ENCODE data around the gene SHROOM2. TPM values are rescaled to one million over a fixed set of nuclear protein-coding genes. Genes with fewer than 3 reads are reported as not detected.

Gene SHROOM2
- total RNA-seq, 1 experiment from 2014 or later: 1.6 TPM

DNA sequence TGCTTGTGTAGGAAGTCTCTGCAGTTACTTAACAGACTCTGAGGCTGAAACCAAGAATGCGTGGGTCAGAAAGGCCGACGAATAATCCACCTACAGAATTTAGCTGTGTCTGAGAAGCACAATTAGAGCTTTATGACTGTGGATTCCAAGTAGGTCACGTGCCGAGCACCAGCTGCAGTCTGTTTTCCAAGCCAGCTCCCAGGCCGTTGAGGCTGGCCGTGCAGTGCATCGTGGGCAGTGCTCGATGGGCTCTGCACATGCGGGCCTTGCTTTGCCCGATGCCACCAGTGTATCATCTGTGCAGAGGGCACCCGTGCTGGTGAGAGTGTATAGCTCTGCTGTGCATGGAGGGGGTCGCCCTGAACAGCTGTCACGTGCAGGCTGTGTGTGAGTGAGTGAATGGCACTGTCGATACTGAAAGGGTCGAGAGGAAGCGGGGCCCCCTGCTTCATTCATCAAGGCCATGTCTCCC lies 113.4 kb downstream of the SHROOM2 start:
- H3K9me3 ChIP-seq: no peaks in the 10 kb centered on the region
- peak; percentile 56 for DNase-seq
- H3K4me3 ChIP-seq: no peak overlapping the region
- no peaks in the 10 kb centered on the region for H3K27me3 ChIP-seq
- H3K36me3 ChIP-seq: no peaks in the 10 kb centered on the region

DNA sequence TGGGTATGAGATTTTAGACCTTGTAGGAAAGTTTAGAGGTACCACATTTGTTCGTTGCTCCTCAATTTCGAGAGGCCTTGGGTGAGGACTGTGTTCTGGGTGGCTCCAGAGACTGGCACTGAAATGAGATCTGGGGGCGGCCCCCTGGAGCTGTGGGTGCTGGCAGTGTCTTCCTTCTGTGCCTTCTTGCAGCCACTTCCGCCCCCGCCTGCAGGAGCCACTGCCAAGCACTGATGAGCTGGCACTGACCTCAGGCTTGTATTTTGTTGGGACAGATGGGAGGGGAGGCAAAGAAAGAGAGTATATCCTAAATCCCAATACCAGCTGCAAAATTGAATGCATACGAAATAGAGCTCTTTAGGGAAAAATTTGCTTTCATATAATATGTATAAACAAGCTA lies 116.4 kb downstream of the SHROOM2 start:
- H3K27me3 ChIP-seq: no peaks in the 10 kb centered on the region
- H3K4me3 ChIP-seq: no peak overlapping the region
- H3K36me3 ChIP-seq: no peaks in the 10 kb centered on the region
- peak; percentile 92 for DNase-seq
- no peaks in the 10 kb centered on the region for H3K9me3 ChIP-seq

DNA sequence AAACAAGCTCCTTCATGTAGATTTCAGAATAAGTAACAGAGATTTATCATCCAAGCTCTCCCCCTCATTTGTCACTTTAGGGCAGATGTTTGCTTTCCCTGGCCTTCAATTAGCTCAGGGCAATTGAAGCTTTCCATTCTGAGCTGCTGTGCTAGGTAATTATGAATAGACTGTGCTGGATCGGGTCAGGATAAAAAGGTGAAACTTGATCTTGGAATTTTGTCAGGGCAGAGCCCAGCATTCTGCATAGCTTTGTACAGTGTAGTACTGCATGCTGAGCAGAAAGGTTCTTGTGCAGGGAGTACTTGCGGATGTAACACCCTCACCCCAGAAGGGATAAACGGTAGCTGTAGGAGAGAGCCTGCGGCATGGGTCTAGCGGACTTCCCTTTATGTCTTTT lies 116.9 kb downstream of the SHROOM2 start:
- no peak overlapping the region for H3K4me3 ChIP-seq
- H3K36me3 ChIP-seq: no peaks in the 10 kb centered on the region
- no peaks in the 10 kb centered on the region for H3K9me3 ChIP-seq
- no peaks in the 10 kb centered on the region for H3K27me3 ChIP-seq
- DNase-seq: no peak

DNA sequence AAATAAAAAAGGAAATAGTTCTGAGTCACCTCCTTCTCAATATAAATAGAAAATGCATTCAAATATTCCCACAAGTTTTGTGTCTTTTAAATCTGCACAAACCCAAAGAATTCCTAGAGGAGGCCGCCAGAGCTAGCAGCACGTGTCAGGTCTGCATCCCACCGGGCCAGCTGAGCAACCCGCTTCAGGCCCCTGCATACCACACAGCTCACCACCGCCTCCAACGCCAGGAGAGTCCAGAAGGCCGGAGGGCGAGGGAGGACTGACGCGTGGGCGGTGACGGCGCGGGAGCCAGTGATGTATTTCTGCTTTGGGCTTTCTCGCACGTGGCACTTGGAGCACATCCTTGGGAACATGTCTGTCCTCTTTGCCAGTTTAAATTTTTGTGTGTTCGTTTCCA lies 119.1 kb downstream of the SHROOM2 start:
- H3K27me3 ChIP-seq: no peaks in the 10 kb centered on the region
- H3K4me3 ChIP-seq: no peak overlapping the region
- no peaks in the 10 kb centered on the region for H3K36me3 ChIP-seq
- no peaks in the 10 kb centered on the region for H3K9me3 ChIP-seq
- peak; percentile 59 for DNase-seq

DNA sequence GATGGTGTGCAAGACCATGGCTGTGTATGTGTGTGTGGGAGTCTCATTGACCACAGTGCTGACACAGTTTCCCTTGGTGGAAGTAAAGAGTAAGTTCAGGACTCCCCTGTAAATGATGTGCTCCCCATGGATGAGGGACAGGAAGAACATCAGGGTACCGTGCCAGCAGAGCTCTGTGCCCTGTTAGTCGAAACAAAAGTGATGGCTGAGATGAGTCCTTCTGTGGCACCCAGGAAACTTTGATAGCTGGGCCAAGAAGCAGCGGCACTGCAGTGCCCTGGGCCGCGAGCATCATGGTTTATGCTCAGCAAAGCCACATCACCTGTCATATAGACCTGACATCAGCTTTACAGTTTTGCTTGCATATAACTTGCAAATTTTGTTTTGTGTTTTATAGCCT lies 119.5 kb downstream of the SHROOM2 start:
- no peak for DNase-seq
- Histone ChIP-seq H3K9me3 (no peaks in the 10 kb centered on the region), H3K36me3 (no peaks in the 10 kb centered on the region), H3K27me3 (no peaks in the 10 kb centered on the region), H3K4me3 (no peak overlapping the region)

DNA sequence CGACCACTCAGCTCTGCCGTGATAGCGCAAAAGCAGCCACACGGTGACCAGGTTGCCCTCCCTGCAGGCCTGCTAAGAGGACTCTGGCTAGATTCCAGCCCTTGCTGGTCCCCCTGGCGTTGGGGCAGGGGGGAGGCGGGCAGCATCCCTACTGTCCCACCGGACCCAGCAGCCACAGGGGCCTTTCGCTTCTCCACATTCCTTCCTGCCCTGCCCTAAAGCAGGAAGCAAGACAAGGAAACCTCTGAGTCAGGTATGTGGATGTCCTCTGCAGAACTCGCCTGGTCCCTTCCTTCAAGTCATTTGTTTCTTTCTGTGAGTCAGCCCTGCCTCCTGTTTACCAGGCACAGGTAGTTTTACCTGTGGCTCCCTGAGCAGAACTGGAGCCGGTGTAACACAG lies 120.7 kb downstream of the SHROOM2 start:
- no peaks in the 10 kb centered on the region for H3K36me3 ChIP-seq
- no peaks in the 10 kb centered on the region for H3K9me3 ChIP-seq
- DNase-seq: no peak

DNA sequence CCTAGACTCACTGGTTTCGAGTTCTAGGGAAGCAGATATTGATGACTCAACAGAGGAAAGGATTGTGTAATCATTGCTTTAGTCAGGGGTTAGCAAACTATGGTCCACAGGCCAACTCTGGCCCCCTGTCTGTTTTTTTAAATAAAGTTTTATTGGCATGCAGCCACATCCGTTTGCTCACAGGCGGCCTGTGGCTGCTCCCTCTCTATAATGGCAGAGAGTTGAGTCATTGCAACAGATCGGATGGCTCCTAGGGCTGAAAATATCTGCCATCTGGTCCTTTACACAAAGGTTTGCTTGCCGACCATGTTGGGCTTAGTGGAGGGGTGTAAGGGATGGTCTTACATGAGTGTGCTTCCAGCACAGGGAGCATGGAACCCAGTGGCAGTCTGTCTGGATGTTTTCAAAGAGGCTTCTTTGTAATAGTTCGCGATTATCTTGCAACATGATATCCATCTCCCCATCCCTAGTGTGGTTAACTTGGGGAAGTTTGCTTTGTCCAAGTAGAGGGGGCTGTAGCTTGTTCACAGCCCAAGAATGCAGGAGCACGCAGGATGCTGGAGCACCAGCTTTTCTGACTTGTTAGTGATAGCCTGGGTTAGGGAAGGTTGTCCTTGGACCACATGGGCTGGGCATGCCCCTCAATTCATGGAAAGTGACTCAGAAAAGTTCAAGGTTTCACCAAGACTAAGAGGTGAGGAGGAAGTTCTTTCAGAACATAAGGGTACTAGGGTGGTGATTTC lies 121.6 kb downstream of the SHROOM2 start:
- no peaks in the 10 kb centered on the region for H3K36me3 ChIP-seq
- peak; percentile 44 for DNase-seq
- H3K27me3 ChIP-seq: no peaks in the 10 kb centered on the region
- no peak overlapping the region for H3K4me3 ChIP-seq
- no peaks in the 10 kb centered on the region for H3K9me3 ChIP-seq

More for the DNA sequence above, 120.7 kb downstream of the SHROOM2 start:
- no peak overlapping the region for H3K4me3 ChIP-seq
- no peaks in the 10 kb centered on the region for H3K27me3 ChIP-seq

DNA sequence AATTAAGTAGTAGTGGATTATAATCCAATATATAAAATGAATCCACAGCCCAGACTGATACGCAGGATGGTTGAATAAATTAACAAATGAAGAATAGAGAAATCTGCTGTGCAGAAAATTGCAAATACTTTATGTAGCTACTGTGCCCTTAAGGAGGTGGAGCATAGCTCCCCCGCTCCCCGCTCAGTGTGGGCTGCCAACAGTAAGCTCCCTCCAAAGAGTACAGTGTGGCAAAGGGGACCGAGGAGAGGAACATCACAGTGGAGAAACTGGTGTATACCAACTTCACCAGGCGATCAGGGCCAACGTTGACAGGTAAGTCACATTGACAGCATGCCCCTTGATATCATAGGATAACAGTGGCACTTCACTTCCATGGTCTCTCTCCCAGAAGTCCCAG lies 123.0 kb downstream of the SHROOM2 start:
- no peaks in the 10 kb centered on the region for H3K36me3 ChIP-seq
- no peaks in the 10 kb centered on the region for H3K27me3 ChIP-seq
- no peak overlapping the region for H3K4me3 ChIP-seq
- no peaks in the 10 kb centered on the region for H3K9me3 ChIP-seq
- no peak for DNase-seq

DNA sequence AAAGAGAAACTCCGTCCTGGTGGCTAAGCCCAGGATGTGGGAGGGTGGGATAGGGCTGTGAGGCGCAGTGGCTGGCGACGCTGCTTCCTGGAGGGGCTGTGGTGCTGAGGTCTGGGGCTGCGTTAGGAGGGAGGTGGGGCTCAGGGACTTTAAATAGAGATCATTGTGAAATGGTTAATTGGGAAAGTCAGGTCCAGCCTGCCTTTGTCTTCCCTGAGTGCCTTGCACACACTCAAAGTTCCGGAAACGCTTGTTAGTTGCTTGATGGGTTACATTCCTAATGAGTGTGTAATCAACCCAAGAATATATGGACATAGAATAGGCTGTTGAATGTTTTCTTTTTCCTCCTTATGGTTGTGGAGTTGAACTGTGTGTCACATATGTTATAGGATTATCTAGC lies 125.3 kb downstream of the SHROOM2 start:
- no peak overlapping the region for H3K4me3 ChIP-seq
- H3K36me3 ChIP-seq: no peaks in the 10 kb centered on the region
- H3K27me3 ChIP-seq: no peaks in the 10 kb centered on the region
- H3K9me3 ChIP-seq: no peaks in the 10 kb centered on the region
- no peak for DNase-seq

DNA sequence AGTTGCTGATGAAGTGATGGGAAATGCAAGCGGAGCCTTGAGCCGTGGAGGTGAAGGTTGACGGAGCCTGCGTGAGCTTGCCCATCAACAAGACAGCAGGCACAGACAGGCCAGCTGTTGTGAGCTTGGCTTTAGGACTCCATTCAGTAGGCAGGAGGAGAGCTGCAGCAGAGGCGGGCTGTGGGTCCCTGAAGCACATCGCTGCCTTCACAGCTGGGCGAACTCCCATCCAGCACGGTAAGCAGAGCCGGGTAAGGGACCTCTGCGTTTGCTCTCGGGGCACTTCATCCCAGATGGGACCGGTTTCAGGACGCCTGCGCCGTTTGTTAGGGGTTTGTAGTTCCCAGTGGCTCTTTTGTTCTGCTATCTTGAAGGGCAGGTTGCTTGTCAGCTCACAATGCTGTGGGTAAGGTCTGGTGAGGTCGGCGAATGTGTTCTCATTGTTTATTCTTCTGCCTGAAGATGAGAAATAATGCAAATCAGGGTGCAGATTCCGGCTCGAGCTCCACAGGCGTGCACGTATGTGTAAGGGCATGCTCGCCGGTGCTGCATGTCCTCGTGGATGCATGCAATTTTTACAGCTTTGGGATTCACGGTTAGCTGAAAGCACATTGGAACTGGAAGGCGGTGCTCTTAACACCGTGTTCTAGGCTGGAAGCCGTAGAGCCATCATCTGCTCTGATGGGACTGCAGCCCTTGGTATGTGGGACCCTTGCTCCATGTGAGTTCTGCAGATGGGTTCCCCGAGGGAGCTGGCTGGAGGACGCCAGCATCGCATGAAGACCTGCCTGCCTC lies 126.3 kb downstream of the SHROOM2 start:
- H3K4me3 ChIP-seq: no peak overlapping the region
- H3K27me3 ChIP-seq: no peaks in the 10 kb centered on the region
- H3K36me3 ChIP-seq: no peaks in the 10 kb centered on the region
- DNase-seq: no peak
- H3K9me3 ChIP-seq: no peaks in the 10 kb centered on the region

DNA sequence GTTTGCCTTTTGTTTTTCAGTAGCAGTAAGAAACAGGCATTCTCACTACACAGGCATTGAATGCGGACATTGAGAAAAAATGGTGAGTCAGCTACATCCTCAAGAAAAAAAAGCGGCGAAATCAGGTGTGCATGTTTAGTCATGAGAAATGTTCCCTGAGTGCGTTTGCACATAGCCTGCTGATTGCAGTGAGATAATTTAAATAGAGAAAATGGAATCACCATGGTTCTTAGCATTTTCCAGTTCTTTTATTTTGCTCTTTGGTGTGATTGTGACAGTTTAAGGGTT lies 126.9 kb downstream of the SHROOM2 start:
- no peaks in the 10 kb centered on the region for H3K36me3 ChIP-seq
- H3K27me3 ChIP-seq: no peaks in the 10 kb centered on the region
- no peaks in the 10 kb centered on the region for H3K9me3 ChIP-seq
- DNase-seq: no peak
- H3K4me3 ChIP-seq: no peak overlapping the region

DNA sequence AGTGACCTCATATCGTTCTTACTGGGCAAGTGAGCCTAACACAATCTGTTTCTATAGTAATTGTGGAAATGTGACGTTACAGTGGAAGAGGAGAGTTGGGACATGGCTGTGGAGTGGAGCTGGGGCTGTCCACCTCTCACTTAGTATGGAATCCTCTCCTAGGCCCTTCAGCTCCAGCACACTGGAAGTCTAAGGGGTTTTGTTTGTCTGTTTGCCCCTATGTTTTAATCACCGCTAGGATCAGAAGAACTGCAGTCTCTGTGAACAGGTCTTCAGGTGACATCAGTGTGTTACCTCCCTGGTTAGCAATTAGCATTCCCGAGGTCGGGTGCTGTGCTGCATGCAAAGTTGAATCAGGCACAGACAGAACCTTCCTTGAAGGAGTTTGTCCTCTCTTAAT lies 131.6 kb downstream of the SHROOM2 start:
- Histone ChIP-seq H3K9me3 (no peaks in the 10 kb centered on the region), H3K27me3 (no peaks in the 10 kb centered on the region), H3K4me3 (no peak overlapping the region), H3K36me3 (no peaks in the 10 kb centered on the region)
- no peak for DNase-seq

DNA sequence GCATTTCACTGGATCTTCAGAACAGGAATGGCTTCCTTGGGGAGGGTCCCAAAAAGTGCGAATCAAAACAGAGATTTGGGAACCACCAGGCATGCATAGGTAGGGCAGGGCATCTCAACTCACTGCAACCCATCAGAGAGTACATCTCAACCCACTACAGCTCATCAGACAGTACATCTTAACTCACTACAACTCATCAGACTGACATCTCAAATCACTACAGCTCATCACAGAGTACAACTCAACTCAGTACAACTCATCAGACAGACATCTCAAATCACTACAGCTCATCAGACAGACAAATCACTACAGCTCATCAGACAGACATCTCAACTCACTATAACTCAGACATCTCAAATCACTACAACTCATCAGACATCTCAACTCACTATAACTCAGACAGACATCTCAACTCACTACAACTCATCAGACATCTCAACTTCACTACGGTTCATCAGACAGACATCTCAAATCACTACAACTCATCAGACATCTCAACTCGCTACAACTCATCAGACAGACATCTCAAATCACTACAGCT lies 133.5 kb downstream of the SHROOM2 start:
- Histone ChIP-seq H3K27me3 (no peaks in the 10 kb centered on the region), H3K36me3 (no peaks in the 10 kb centered on the region), H3K4me3 (no peak overlapping the region), H3K9me3 (no peaks in the 10 kb centered on the region)
- no peak for DNase-seq

DNA sequence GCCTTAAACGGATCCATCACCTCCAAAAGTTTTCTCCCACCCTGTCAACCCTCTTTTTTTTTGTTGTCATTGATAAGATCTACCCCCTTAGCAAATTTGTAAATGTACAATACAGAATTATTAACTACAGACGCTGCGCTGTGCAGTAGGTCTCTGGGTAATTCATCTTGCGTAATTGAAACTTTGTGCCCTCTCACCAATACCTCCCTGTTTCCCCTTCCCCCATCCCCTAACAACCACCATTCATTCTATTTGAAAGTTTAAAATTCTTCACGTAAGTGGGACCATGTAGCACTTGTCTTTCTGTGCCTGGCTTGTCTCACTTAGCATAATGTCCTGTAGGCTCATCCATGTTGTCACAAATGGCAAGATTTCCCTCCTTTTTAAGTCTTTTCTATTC lies 135.2 kb downstream of the SHROOM2 start:
- no peaks in the 10 kb centered on the region for H3K27me3 ChIP-seq
- H3K36me3 ChIP-seq: no peaks in the 10 kb centered on the region
- H3K9me3 ChIP-seq: no peaks in the 10 kb centered on the region
- no peak for DNase-seq
- no peak overlapping the region for H3K4me3 ChIP-seq

DNA sequence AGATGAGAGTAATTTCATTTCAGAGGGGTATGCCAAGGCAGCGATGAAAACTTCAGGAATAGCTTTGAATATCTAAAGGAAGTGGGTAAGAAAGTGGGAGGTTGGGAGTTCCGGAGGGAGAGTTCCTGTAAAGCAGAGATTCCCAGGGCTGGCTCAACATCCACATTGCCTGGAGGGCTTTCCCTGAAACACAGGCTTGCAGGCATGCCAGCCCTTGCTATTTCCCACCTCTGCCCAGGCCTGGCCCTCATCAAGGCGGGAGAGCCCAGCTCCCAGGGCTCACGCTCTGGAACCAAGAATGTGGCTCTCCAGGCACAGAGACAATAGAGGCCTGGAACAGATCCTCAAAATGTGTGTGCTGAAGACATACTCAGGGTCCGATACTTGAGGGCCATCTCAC lies 137.1 kb downstream of the SHROOM2 start:
- H3K4me3 ChIP-seq: no peak overlapping the region
- no peak for DNase-seq
- no peaks in the 10 kb centered on the region for H3K9me3 ChIP-seq
- H3K36me3 ChIP-seq: no peaks in the 10 kb centered on the region
- H3K27me3 ChIP-seq: no peaks in the 10 kb centered on the region

DNA sequence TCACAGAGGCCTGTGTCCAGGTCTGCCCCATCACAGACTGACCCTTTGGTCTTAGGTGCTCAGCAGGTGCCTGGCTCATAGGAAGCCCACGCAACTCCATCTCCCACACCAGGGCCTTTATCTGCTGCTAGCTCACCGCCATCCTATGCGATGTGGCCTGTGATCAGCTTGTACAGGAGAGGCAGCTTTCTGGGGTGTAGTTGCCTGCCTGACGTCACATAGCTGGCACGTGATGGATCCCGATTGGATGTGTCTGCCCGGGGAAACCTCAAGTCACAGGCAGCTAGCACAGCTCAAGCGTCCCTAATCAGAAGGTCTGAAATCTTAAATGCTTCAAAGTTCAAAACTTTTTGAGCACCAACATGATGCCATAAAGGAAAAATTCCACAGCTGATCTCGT lies 139.8 kb downstream of the SHROOM2 start:
- no peak overlapping the region for H3K4me3 ChIP-seq
- no peaks in the 10 kb centered on the region for H3K27me3 ChIP-seq
- no peaks in the 10 kb centered on the region for H3K9me3 ChIP-seq
- DNase-seq: no peak
- H3K36me3 ChIP-seq: no peaks in the 10 kb centered on the region

DNA sequence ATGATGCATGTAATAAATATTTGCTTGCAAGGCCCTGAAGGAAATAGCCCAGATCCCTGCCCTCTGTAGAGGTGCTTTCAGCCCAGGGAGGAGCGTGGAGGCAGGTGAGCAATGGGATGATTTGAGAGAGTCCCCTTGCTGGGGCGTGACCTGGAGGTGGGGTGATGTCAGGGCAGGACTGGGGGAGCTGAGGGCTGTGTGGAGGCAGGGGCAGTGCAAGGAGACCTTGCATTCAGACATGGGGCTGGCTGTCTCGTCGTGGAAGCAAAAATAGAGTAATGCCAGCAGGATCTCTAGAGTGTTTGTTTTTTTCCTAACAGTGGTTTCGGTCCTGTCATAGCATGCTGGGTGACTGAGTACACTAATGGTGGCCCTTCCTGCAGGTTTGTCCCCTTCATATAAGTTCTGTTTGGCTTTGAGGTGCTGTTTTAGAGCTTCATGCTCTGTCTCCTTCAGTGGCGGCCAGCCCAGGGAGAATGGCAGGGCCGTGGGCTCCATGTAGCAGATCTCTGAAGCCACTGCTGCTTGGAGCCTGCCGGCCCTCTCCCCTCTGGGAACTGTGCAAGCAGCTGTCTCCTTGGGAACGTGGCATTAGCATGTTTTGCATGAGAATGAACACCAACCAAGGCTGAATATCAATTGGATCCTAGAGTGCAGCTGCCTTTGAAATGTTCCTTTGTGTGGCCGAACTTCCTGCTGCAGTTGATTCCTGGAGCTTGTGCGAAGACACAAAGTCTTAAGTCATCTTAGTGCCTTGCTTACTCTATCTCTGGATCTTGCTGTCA lies 141.7 kb downstream of the SHROOM2 start:
- H3K4me3 ChIP-seq: no peak overlapping the region
- no peaks in the 10 kb centered on the region for H3K27me3 ChIP-seq
- no peaks in the 10 kb centered on the region for H3K9me3 ChIP-seq
- H3K36me3 ChIP-seq: no peaks in the 10 kb centered on the region
- no peak for DNase-seq

Measured in MG63 (cell line).